ENCODE data around the gene CACNA1I. TPM values are rescaled to one million over a fixed set of nuclear protein-coding genes. Genes with fewer than 3 reads are reported as not detected.

The CACNA1I gene
- total RNA-seq, 1 donor from 2014 or later = 0.60 TPM

DNA sequence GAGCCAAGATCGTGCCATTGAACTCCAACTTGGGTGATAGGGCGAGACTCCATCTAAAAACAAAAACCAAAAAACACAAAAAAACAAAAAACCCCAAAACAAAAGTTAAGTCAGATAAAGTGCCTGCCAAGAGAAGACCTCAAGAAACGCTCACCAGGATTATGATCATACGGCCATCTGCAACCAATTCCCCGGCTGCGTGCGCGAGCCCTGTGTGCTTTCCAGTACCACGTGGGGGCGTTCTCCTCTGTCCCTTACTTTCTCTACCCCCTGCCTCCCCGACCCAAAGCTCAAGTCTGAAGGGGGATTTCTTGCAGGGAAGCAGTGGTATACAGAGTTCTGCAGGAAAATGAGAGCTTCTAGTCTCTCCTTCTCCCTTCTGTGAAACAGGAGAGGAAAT lies 27.5 kb upstream of the CACNA1I start:
- TF ChIP-seq, protein P1, sequence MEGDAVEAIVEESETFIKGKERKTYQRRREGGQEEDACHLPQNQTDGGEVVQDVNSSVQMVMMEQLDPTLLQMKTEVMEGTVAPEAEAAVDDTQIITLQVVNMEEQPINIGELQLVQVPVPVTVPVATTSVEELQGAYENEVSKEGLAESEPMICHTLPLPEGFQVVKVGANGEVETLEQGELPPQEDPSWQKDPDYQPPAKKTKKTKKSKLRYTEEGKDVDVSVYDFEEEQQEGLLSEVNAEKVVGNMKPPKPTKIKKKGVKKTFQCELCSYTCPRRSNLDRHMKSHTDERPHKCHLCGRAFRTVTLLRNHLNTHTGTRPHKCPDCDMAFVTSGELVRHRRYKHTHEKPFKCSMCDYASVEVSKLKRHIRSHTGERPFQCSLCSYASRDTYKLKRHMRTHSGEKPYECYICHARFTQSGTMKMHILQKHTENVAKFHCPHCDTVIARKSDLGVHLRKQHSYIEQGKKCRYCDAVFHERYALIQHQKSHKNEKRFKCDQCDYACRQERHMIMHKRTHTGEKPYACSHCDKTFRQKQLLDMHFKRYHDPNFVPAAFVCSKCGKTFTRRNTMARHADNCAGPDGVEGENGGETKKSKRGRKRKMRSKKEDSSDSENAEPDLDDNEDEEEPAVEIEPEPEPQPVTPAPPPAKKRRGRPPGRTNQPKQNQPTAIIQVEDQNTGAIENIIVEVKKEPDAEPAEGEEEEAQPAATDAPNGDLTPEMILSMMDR (conservative IDR thresholded peaks at IDR 0.05) = peak; percentile 67
- H3K27me3 Mint-ChIP-seq = peaks cover 48% of the 10 kb centered on the region
- no peaks in the 10 kb centered on the region for H3K9me3 Mint-ChIP-seq
- no peak for DNase-seq (ENCODE audit: extremely low spot score, unreplicated experiment)
- H3K36me3 Mint-ChIP-seq = no peaks in the 10 kb centered on the region
- no peak overlapping the region for H3K27ac Mint-ChIP-seq
- H3K4me3 Mint-ChIP-seq = no peak overlapping the region
- H3K4me1 Mint-ChIP-seq (ENCODE audit: unreplicated experiment) = no peaks in the 10 kb centered on the region

DNA sequence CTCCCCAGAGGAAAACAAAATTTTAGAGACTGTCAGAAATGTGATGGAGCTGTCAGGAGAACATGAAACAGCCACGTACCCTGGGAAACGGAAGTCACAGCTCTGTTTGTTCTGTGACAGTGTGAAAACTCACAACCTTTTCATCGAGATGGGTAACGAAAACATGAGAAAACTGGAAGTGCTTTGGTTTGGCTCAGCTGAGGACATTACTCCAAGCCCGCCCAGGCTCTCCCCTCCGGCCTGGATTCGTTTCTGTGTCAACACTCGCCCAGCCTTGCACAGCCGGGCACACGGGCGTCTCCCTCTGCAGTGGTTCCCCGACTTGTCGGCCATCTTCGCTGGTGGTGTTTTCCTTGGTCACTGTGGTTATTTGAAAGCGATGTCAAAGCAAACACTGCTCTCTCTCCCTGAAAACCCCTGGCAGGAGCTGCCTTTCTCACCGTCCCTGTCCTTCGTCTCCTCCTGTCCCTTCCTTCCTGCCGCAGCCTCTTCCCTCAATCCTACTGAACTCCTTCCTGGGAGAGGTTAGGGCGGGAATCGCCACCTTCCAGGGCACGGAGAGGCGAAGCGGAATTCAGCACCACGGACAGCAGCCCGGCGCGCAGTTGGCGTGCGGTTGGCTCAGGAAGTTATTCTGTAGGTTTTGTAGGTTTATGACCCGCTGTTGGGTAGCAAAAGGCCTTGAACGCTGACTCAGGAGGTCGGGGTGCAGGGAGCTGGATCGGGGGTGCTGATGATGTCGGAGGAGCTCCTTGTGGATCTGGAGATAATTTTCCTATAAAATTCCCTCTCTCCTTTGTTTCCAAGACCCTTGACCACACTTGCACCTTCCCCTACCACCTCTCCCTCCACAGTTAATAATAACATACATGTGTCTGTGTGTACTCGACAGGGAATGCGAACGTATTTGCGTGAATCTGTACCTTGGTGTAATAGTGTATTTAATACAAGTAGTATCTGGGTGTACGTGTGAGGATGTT lies 24.9 kb upstream of the CACNA1I start:
- no peak for DNase-seq (ENCODE audit: extremely low spot score, unreplicated experiment)
- H3K36me3 Mint-ChIP-seq = no peaks in the 10 kb centered on the region
- peak overlapping the region; percentile 33 for H3K27ac Mint-ChIP-seq
- no peaks in the 10 kb centered on the region for H3K9me3 Mint-ChIP-seq
- peaks cover 68% of the 10 kb centered on the region for H3K27me3 Mint-ChIP-seq
- H3K4me1 Mint-ChIP-seq (ENCODE audit: unreplicated experiment) = no peaks in the 10 kb centered on the region
- H3K4me3 Mint-ChIP-seq = no peak overlapping the region
- TF ChIP-seq, protein P1 (conservative IDR thresholded peaks at IDR 0.05) = no peak

DNA sequence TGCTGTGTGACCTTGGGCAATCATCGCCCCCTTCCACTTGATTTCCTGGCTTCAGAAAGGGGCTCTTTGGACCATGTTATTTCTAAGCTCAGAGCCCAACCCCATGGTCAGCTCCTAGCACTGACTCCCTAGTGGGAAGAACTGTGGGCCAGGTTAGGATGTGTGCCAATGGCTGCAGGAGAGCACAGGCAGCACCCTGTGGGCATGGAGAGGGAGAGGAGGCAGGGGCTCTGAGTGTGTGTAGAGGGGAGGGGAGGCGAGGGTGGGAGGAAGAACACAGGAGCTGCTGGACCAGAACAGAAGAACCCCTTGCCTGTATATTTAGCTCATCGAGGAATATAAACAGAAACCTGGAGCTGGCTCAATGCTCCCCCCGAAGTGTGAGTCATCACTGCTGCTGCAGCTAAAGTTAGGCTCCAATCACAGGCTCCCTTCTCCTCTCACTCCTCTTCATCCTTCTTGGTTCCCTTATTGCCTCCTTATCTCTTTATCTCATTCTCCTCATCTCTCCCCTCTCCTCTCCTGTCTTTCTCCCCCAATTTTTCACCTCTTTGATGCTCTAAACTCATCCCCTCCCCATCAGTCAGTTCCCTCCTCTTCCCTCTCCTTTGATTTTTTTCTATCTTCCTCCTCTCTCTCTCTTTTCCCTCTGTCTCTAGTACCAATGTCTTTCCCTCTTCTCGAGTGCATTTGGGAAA lies 23.5 kb upstream of the CACNA1I start:
- Mint-ChIP-seq H3K36me3 (no peaks in the 10 kb centered on the region), H3K4me1 (ENCODE audit: unreplicated experiment) (no peaks in the 10 kb centered on the region), H3K27me3 (peaks cover 81% of the 10 kb centered on the region), H3K27ac (no peak overlapping the region), H3K9me3 (no peaks in the 10 kb centered on the region), H3K4me3 (no peak overlapping the region)
- no peak for DNase-seq (ENCODE audit: extremely low spot score, unreplicated experiment)
- TF ChIP-seq, protein P1 (conservative IDR thresholded peaks at IDR 0.05) = no peak

DNA sequence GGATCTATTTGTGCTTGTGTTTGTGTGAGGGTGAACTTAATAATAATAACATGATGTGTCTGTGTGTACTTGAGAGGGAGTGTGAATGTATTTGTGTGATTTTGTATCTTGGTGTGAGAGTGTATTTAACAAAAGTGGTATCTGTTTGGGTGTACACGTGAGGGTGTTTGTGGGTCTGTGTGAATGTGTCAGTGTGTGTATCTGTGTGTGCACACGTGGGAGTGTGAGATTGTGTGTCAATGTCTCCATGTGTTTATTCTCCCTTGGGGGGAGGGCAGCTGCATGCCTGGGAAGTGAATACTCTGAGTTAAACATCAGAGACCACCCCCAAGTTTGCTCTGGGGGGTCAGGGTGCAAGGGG lies 23.0 kb upstream of the CACNA1I start:
- H3K27ac Mint-ChIP-seq = no peak overlapping the region
- H3K9me3 Mint-ChIP-seq = no peaks in the 10 kb centered on the region
- H3K4me3 Mint-ChIP-seq = no peak overlapping the region
- H3K36me3 Mint-ChIP-seq = no peaks in the 10 kb centered on the region
- TF ChIP-seq, protein P1 (conservative IDR thresholded peaks at IDR 0.05) = no peak
- DNase-seq (ENCODE audit: extremely low spot score, unreplicated experiment) = no peak
- peaks cover 84% of the 10 kb centered on the region for H3K27me3 Mint-ChIP-seq
- no peaks in the 10 kb centered on the region for H3K4me1 Mint-ChIP-seq (ENCODE audit: unreplicated experiment)

DNA sequence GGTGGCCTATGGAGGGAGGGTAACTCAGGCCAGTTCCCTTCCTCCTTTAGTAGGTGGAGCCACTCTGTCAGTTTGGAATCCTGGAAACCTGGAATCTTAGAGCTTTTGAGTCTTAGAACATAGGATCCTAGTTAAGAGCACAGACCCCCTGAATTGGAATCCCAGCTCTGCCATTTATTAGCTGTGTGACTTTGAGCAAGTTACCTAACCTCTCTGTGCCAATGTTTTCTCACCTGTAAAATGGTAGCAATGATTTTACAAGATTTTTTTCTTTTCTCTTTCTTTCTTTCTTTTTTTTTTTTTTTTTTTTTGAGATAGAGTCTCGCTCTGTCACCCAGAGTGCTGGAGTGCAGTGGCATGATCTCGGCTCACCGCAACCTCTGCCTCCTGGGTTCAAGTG lies 17.1 kb upstream of the CACNA1I start:
- H3K4me1 Mint-ChIP-seq (ENCODE audit: unreplicated experiment) = no peaks in the 10 kb centered on the region
- H3K36me3 Mint-ChIP-seq = no peaks in the 10 kb centered on the region
- H3K4me3 Mint-ChIP-seq = no peak overlapping the region
- no peaks in the 10 kb centered on the region for H3K9me3 Mint-ChIP-seq
- H3K27ac Mint-ChIP-seq = no peak overlapping the region
- TF ChIP-seq, protein P1 (conservative IDR thresholded peaks at IDR 0.05) = no peak
- peaks cover 85% of the 10 kb centered on the region for H3K27me3 Mint-ChIP-seq
- no peak for DNase-seq (ENCODE audit: extremely low spot score, unreplicated experiment)
